ENCODE measurements around the gene ZNF582.
"Not testable (repeated sequence)": the region's sequence is repeated elsewhere in the genome, so short reads cannot be mapped to it uniquely, and the experiment has no call there.

The ZNF582 gene

DNA sequence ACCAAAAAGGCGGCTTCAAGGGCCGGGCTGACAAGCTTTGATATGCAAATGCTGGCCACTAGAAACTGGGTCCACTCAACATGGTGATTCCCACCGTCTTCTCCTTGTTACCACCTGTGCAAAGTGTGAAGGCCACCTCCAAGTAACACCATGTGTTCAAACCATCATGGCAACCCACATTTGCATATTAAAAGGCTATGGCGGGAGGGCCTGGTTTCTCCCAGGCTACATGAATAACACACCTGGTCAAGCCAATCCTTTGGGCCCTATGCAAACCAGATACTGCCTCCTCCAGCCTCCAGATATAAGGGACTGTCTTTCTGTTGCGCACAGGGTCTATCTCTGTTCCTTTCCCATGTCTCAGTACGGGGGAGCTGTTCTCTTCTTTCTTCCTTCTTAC lies 42.1 kb downstream of the ZNF582 start:
- TF ChIP-seq, protein P1, sequence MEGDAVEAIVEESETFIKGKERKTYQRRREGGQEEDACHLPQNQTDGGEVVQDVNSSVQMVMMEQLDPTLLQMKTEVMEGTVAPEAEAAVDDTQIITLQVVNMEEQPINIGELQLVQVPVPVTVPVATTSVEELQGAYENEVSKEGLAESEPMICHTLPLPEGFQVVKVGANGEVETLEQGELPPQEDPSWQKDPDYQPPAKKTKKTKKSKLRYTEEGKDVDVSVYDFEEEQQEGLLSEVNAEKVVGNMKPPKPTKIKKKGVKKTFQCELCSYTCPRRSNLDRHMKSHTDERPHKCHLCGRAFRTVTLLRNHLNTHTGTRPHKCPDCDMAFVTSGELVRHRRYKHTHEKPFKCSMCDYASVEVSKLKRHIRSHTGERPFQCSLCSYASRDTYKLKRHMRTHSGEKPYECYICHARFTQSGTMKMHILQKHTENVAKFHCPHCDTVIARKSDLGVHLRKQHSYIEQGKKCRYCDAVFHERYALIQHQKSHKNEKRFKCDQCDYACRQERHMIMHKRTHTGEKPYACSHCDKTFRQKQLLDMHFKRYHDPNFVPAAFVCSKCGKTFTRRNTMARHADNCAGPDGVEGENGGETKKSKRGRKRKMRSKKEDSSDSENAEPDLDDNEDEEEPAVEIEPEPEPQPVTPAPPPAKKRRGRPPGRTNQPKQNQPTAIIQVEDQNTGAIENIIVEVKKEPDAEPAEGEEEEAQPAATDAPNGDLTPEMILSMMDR (IDR thresholded peaks at IDR 0.05; ENCODE audit: borderline replicate concordance, control extremely low read depth, extremely low read depth, insufficient read depth, missing control alignments): no peak
- DNase-seq (ENCODE audit: low spot score): no peak
- in situ Hi-C loops (cut with MboI; ENCODE audit: low sequenced_read_pairs, unreplicated experiment): no loop called here

DNA sequence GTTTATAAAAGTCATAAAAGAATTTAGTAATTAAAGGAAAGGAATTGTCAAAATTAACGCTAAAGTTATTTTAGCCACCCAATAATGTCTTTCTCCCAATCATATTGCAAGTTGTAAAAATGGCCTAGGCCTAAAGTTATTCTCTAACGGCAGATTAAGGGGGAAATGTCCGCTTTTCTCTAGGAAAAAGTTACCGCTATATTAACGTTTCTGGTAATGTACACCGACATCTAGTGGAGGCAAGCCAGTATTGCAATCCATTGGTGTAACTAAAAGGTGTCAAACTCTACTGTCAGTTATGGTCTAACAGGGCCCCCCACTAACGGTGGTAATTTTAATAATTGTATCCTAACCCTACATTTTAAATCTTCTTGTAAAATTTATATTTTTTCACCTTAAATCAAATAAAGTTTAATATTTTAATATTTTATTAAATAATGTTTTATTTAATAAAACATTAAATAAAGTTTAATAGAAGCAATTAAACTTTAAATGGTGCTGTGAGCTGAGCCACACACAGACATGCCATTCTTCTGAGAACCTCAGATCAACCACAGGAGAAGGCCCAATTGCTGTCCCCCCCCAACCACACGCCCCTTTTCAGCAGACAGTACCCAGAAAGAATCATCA lies 42.8 kb downstream of the ZNF582 start:
- DNase-seq (ENCODE audit: low spot score): peak; percentile 48
- TF ChIP-seq, protein P1 (IDR thresholded peaks at IDR 0.05; ENCODE audit: borderline replicate concordance, control extremely low read depth, extremely low read depth, insufficient read depth, missing control alignments): peak; percentile 76
- in situ Hi-C loops (cut with MboI; ENCODE audit: low sequenced_read_pairs, unreplicated experiment): no loop called here

DNA sequence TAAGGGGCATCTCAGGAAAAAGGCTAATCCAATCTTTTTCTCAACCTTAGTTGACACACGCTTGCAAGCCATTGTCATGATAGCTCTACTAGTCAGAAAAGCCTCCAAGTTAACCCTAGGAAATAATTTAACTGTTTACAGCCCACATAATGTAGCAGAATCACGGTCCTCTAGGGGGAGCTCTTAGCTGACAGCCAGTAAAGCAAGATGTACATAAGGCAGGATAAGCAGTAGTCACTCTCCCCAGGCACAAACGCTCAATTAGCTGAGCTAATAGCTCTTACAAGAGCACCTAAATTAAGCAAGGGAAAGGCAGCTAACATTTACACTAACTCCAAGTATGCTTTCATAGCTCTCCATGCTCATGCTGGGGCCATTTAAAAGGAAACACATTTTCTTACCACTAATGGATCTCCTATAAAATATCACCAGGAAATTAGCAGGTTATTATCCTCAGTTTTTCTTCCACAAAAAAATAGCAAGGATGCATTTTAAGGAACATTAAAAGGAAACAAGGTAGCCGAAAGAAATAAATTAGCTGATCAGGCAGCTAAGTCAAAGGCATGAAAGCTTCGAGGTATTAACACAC lies 45.0 kb downstream of the ZNF582 start:
- DNase-seq (ENCODE audit: low spot score): no peak
- TF ChIP-seq, protein P1 (IDR thresholded peaks at IDR 0.05; ENCODE audit: borderline replicate concordance, control extremely low read depth, extremely low read depth, insufficient read depth, missing control alignments): peak; percentile 13
- in situ Hi-C loops (cut with MboI; ENCODE audit: low sequenced_read_pairs, unreplicated experiment): loop anchor here (10.0 kb wide), 1 partner anchor 284 kb away; no protein-coding TSS in a partner anchor

DNA sequence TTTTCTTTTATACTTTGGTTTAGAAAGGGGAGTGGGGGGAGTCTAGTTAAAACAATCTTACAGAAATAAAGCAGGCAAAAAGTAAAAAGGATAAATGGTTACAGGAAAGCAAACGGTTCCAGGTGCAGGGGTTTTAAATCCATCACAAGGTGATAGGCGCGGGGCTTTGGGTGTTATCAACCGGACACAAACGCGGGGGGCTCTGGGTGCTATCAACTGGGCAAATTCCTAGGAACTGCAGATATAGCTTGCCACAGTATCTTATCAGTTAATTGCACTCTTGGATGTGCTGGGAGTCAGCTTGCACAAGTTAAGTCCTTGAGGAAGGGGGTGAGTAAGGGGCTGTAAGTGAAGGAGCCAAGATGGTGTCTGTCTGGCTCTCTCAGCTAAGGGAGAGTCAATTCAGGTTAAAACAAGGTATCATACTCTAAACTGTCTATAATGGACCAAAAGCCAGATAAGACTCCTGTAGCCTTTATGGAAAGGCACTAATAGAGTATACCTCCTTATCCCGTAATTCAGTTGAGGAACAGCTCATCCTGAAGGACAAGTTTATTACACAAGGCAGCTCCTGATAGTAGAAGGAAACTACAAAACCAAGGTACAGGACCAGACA lies 46.1 kb downstream of the ZNF582 start:
- in situ Hi-C loops (cut with MboI; ENCODE audit: low sequenced_read_pairs, unreplicated experiment): loop anchor here (10.0 kb wide), 1 partner anchor 282 kb away; no protein-coding TSS in a partner anchor
- TF ChIP-seq, protein P1 (IDR thresholded peaks at IDR 0.05; ENCODE audit: borderline replicate concordance, control extremely low read depth, extremely low read depth, insufficient read depth, missing control alignments): no peak
- no peak for DNase-seq (ENCODE audit: low spot score)

DNA sequence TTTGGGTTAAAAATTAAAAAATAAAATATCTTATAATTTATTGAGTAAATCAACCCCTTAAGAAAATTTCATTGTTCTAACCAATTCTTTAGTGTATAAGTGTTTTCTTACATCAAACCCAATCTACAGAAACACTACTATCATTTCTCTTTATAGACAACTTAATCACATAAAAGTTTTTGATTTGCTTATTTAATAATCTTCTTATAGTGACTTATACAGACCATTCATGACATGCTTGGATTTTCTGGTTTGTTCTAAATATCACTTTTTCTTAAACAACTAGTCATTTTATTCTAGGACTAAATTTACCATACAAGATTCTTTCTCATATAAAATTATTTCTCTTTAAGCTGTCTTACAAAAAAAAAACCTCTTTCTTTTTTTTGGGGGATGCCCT lies 51.4 kb downstream of the ZNF582 start:
- no peak for DNase-seq (ENCODE audit: low spot score)
- TF ChIP-seq, protein P1 (IDR thresholded peaks at IDR 0.05; ENCODE audit: borderline replicate concordance, control extremely low read depth, extremely low read depth, insufficient read depth, missing control alignments): no peak
- in situ Hi-C loops (cut with MboI; ENCODE audit: low sequenced_read_pairs, unreplicated experiment): loop anchor here (10.0 kb wide), 1 partner anchor 277 kb away; no protein-coding TSS in a partner anchor

DNA sequence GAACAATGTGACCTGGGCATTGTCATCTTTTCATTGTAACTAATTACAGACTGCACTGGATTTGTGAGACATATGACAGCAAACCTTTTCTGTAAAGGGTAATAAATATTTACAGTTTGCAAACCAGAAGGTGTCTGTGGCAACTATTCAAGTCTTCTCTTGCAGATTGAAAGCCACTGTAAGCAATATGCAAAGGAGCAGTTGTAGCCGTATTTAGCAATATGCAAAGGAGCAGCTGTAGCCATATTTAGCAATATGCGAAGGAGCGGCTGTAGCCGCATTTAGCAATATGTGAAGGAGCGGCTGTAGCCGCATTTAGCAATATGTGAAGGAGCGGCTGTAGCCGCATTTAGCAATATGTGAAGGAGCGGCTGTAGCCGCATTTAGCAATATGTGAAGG lies 54.3 kb downstream of the ZNF582 start:
- in situ Hi-C loops (cut with MboI; ENCODE audit: low sequenced_read_pairs, unreplicated experiment); DNase-seq (ENCODE audit: low spot score): not testable (repeated sequence)

DNA sequence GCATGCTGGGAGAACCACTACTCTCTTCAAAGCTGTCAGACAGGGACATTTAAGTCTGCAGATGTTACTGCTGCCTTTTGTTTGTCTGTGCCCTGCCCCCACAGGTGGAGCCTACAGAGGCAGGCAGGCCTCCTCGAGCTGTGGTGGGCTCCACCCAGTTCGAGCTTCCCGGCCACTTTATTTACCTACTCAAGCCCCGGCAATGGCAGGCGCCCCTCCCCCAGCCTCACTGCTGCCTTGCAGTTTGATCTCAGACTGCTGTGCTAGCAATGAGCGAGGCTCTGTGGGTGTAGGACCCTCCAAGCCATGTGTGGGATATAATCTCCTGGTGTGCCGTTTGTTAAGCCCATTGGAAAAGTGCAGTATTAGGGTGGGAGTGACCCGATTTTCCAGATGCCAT lies 56.3 kb downstream of the ZNF582 start:
- in situ Hi-C loops (cut with MboI; ENCODE audit: low sequenced_read_pairs, unreplicated experiment); DNase-seq (ENCODE audit: low spot score): not testable (repeated sequence)

DNA sequence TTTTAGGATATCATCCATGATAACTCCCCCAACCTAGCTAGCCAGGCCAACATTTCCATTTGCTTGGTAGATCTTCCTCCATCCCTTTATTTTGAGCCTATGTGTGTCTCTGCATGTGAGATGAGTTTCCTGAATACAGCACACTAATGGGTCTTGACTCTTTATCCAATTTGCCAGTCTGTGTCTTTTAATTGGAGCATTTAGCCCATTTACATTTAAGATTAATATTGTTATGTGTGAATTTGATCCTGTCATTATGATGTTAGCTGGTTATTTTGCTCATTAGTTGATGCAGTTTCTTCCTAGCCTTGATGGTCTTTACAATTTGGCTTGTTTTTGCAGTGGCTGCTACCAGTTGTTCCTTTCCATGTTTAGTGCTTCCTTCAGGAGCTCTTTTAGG lies 58.0 kb downstream of the ZNF582 start:
- in situ Hi-C loops (cut with MboI; ENCODE audit: low sequenced_read_pairs, unreplicated experiment); DNase-seq (ENCODE audit: low spot score): not testable (repeated sequence)

Measured in GM13976 (cell line).